Astrocyte (in vitro differentiated cells and primary cell): ENCODE data around the gene CTNS. TPM values are rescaled to one million over a fixed set of nuclear protein-coding genes. Genes with fewer than 3 reads are reported as not detected.

Experiments
- DNase-seq: peaks from one replicate; pipeline ENCODE4 v3.0.0-alpha.2; 2010; ENCODE audit warnings: low read depth
- FAIRE-seq: peaks from 2 replicates; lab custom pipeline; 2011; peaks lifted over from hg19 to GRCh38; lab: Jason Lieb, UNC
- H2AFZ ChIP-seq: 2 replicates; pipeline ENCODE4 v1.6.0; 2012; ENCODE audit warnings: low read depth, low read length, inconsistent platforms
- H3K27ac ChIP-seq: 2 replicates; pipeline ENCODE4 v1.5.1; 2011; ENCODE audit warnings: low read depth, low read length, inconsistent platforms
- H3K27me3 ChIP-seq: 2 replicates; pipeline ENCODE4 v1.6.0; 2011; ENCODE audit warnings: low read length, inconsistent platforms; ENCODE audit not compliant: insufficient read depth
- H3K36me3 ChIP-seq: 2 replicates; pipeline ENCODE4 v1.5.1; 2011; ENCODE audit warnings: low read length, inconsistent platforms; ENCODE audit not compliant: insufficient read depth
- H3K4me1 ChIP-seq: 2 replicates; pipeline ENCODE4 v1.5.1; 2011; ENCODE audit warnings: low read length, inconsistent platforms; ENCODE audit not compliant: insufficient read depth
- H3K4me2 ChIP-seq: 2 replicates; pipeline ENCODE4 v1.6.0; 2012; ENCODE audit warnings: low read length, inconsistent platforms
- H3K4me3 ChIP-seq: 2 replicates; pipeline ENCODE4 v1.5.1; 2011; ENCODE audit warnings: low read depth, mild to moderate bottlenecking, low read length, inconsistent platforms; ENCODE audit not compliant: insufficient read depth
- H3K79me2 ChIP-seq: 2 replicates; pipeline ENCODE4 v1.6.0; 2012; ENCODE audit warnings: mild to moderate bottlenecking, low read length, inconsistent platforms; ENCODE audit not compliant: insufficient read depth
- H3K9ac ChIP-seq: 2 replicates; pipeline ENCODE4 v1.6.0; 2012; ENCODE audit warnings: mild to moderate bottlenecking, low read length, inconsistent platforms
- H3K9me3 ChIP-seq: 2 replicates; pipeline ENCODE4 v1.5.1; 2012; ENCODE audit warnings: low read depth, mild to moderate bottlenecking, low read length, inconsistent platforms; ENCODE audit not compliant: insufficient read depth
- H4K20me1 ChIP-seq: 2 replicates; pipeline ENCODE4 v1.6.0; 2012; ENCODE audit warnings: low read length, inconsistent platforms; ENCODE audit not compliant: insufficient read depth
- H3K27ac Mint-ChIP-seq: one replicate; pipeline ENCODE4 v1.8.0; 2021; ENCODE audit warnings: mild to moderate bottlenecking, mixed read lengths; ENCODE audit not compliant: unreplicated experiment
- H3K27me3 Mint-ChIP-seq: one replicate; pipeline ENCODE4 v1.8.0; 2021; ENCODE audit warnings: low read depth, mixed read lengths; ENCODE audit not compliant: unreplicated experiment
- H3K36me3 Mint-ChIP-seq: one replicate; pipeline ENCODE4 v1.8.0; 2021; ENCODE audit warnings: low read depth, mixed read lengths; ENCODE audit not compliant: unreplicated experiment
- H3K4me1 Mint-ChIP-seq: one replicate; pipeline ENCODE4 v1.8.0; 2021; ENCODE audit warnings: low read depth, mixed read lengths; ENCODE audit not compliant: unreplicated experiment
- H3K4me3 Mint-ChIP-seq: one replicate; pipeline ENCODE4 v1.8.0; 2021; ENCODE audit warnings: mild to moderate bottlenecking, moderate library complexity, mixed read lengths; ENCODE audit not compliant: unreplicated experiment
- H3K9me3 Mint-ChIP-seq: one replicate; pipeline ENCODE4 v1.8.0; 2021; ENCODE audit warnings: mild to moderate bottlenecking, mixed read lengths; ENCODE audit not compliant: unreplicated experiment
- EZH2 ChIP-seq: IDR thresholded peaks from 2 replicates; pipeline ENCODE4 v1.6.1; 2012; ENCODE audit warnings: mild to moderate bottlenecking, low read length, inconsistent platforms; ENCODE audit not compliant: insufficient read depth
- total RNA-seq: library from RNA; stranded (reverse); gene quantifications from 2 replicates; pipeline ENCODE4 v1.2.1, GENCODE V29; 2021
- TF ChIP-seq, protein P1 (sequence below): IDR thresholded peaks from 2 replicates; pipeline ENCODE4 v1.5.1; 2011; ENCODE audit warnings: low read depth, mild to moderate bottlenecking, inconsistent platforms, low read length, moderate library complexity; ENCODE audit not compliant: insufficient read depth

CTNS gene
- total RNA-seq, 1 donor from 2014 or later = 5.8 TPM

DNA sequence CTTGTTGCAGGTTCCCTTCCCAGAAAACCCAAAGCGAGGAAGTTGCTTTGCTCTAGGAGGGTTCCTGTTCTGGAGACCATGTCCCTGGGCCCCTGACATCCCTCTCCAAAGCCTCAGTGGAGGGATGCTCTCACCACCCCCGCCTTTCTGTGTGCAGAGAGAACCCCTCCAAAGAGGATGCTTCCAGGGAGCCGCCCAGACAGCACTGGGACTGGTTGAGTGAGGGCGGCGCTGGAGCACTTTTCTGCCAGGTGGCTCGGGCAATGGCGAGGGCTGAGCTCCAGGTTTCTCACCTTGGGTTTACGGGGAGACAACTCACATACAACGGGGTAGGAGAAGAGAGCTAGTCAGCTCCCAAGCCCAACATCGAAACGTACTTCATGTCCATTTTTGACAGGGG is 39.3 kb downstream of the CTNS start:
- no peak overlapping the region for H3K4me3 ChIP-seq
- H3K36me3 Mint-ChIP-seq = peaks cover 11% of the 10 kb centered on the region
- peaks cover 12% of the 10 kb centered on the region for H3K4me1 Mint-ChIP-seq
- no peak overlapping the region for H3K9ac ChIP-seq
- peaks cover 4% of the 10 kb centered on the region for H4K20me1 ChIP-seq
- DNase-seq (no peak), FAIRE-seq (no peak)
- no peak for TF ChIP-seq EZH2
- TF ChIP-seq, protein P1, sequence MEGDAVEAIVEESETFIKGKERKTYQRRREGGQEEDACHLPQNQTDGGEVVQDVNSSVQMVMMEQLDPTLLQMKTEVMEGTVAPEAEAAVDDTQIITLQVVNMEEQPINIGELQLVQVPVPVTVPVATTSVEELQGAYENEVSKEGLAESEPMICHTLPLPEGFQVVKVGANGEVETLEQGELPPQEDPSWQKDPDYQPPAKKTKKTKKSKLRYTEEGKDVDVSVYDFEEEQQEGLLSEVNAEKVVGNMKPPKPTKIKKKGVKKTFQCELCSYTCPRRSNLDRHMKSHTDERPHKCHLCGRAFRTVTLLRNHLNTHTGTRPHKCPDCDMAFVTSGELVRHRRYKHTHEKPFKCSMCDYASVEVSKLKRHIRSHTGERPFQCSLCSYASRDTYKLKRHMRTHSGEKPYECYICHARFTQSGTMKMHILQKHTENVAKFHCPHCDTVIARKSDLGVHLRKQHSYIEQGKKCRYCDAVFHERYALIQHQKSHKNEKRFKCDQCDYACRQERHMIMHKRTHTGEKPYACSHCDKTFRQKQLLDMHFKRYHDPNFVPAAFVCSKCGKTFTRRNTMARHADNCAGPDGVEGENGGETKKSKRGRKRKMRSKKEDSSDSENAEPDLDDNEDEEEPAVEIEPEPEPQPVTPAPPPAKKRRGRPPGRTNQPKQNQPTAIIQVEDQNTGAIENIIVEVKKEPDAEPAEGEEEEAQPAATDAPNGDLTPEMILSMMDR = no peak
- peak overlapping the region; percentile 27 for H3K27ac Mint-ChIP-seq
- no peak overlapping the region for H2AFZ ChIP-seq
- no peak overlapping the region for H3K27ac ChIP-seq
- H3K4me3 Mint-ChIP-seq = no peak overlapping the region
- peaks cover 10% of the 10 kb centered on the region for H3K4me1 ChIP-seq
- H3K9me3 ChIP-seq = no peaks in the 10 kb centered on the region
- no peaks in the 10 kb centered on the region for H3K9me3 Mint-ChIP-seq
- no peaks in the 10 kb centered on the region for H3K79me2 ChIP-seq
- H3K27me3 Mint-ChIP-seq = peaks cover 6% of the 10 kb centered on the region
- H3K36me3 ChIP-seq = no peaks in the 10 kb centered on the region
- H3K27me3 ChIP-seq = no peaks in the 10 kb centered on the region
- no peak overlapping the region for H3K4me2 ChIP-seq

DNA sequence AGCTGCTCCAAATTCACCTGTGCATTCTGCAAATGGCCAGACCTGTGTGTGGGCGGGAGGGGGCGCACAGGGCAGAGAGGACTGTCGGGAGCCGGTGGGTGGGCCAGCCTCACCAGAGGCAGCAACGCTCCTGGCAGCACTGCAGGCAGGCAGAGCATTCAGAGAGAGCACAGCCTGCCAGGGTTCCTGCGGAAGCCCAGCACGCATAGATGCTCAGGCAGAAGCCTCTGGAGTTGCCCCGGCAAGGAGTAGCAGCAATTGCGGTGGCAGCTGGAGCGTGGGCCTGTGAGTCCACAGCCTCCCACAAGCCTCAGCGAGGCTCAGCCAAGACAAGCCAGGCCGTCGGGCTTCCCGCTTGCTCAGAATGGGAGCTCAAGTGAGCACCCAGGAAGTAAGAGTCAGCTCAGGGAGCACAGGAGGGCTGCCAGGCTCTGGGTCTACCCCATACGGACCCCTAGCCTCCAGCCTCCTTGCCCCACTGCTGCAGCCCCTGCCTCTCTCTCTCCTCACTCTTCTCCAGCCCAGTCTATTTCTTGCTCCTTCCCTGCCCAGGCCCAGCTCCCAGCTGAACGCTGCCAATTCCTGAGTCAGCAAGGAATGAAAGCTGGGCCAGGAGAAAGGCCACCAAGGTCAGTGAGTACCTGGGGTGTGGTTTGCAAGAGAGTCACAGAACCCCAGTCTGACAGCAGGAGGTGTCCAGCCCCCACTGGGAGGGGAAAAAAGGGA is 41.7 kb downstream of the CTNS start:
- Histone ChIP-seq H3K4me2 (peak overlapping the region; percentile 25), H3K27ac (no peak overlapping the region), H3K27me3 (peaks cover 6% of the 10 kb centered on the region), H3K79me2 (no peaks in the 10 kb centered on the region), H2AFZ (peak overlapping the region; percentile 42), H3K9me3 (no peaks in the 10 kb centered on the region), H3K4me3 (no peak overlapping the region), H4K20me1 (no peaks in the 10 kb centered on the region), H3K9ac (no peak overlapping the region), H3K36me3 (no peaks in the 10 kb centered on the region), H3K4me1 (peaks cover 10% of the 10 kb centered on the region)
- Mint-ChIP-seq H3K4me3 (no peak overlapping the region), H3K27ac (no peak overlapping the region), H3K36me3 (peaks cover 8% of the 10 kb centered on the region), H3K9me3 (no peaks in the 10 kb centered on the region), H3K4me1 (peaks cover 11% of the 10 kb centered on the region), H3K27me3 (peaks cover 17% of the 10 kb centered on the region)
- FAIRE-seq (peak; percentile 41), DNase-seq (peak; percentile 52)
- TF ChIP-seq, protein P1 = no peak
- TF ChIP-seq EZH2 = no peak
